GM19043 (cell line): ENCODE data around the gene PTPRN.
A peak's percentile ranks its signal among the peaks of the same experiment; 100 is the strongest.
"Not testable (repeated sequence)": the region's sequence is repeated elsewhere in the genome, so short reads cannot be mapped to it uniquely, and the experiment has no call there.

Experiments
- ATAC-seq: cut with Tn5 transposase; IDR thresholded peaks from one replicate; pipeline ENCODE4 v1.9.1; 2021; ENCODE audit warnings: low read depth; ENCODE audit not compliant: unreplicated experiment

The PTPRN gene

DNA sequence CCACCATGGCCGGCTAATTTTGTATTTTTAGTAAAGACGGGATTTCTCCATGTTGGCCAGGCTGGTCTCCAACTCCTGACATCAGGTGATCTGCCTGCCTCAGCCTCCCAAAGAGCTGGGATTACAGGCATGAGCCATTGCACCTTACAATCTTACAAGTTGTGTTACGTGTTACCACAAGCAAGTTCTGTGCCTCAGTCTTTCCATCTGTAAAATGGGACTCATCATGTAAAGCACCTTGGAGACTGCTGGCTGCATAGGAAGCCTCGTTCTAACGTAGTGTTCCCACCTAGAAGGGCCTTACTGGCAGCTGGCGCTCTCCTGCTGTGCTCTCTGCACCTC is 20.0 kb downstream of the PTPRN start:
- ATAC-seq = no peak

DNA sequence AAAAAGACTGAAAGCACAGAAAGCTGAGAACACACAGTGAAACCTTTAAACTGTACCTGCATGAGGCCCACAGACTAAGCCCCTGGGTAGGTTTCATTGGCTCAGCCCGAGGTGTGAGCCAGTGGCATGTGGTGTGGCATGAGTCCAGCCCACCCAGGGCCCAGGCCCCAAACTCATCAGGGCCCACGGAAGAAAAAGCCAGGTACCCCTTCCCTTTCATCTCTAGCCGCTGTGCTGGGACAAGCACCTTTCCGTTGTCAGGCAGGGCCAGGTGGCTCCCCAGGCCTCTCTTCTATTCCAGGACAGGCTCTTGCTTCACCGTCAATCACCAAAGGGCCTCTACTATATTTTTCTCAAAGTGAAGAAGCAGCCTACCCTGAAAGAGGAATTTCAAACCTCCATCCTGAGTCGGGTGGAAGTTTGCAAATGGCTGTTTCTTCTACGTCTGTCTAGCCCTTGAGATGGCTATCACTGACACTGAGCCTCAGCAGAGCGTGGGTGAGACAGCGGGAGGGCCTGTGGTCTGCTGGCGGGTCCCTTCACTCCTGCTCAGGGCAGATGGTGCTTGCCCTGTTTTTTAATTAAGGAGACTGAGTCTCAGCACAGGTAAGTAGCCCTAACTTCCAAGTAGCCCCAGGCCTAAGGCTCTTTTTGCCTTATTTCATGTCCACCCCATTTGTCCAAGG is 21.5 kb downstream of the PTPRN start:
- ATAC-seq = no peak

DNA sequence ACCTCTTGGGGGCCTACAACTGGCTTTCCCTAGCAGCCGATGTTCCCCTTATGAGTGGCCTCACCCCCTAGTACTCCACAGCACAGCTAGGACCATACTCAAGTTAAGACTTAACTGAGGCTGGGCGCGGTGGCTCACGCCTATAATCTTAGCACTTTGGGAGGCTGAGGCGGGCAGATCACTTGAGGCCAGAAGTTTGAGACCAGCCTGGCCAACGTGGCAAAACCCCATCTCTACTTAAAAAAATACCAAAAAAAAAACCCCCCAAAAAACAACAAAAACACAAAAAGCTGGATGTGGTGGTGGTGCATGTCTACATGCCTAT is 22.1 kb downstream of the PTPRN start:
- not testable (repeated sequence) for ATAC-seq

DNA sequence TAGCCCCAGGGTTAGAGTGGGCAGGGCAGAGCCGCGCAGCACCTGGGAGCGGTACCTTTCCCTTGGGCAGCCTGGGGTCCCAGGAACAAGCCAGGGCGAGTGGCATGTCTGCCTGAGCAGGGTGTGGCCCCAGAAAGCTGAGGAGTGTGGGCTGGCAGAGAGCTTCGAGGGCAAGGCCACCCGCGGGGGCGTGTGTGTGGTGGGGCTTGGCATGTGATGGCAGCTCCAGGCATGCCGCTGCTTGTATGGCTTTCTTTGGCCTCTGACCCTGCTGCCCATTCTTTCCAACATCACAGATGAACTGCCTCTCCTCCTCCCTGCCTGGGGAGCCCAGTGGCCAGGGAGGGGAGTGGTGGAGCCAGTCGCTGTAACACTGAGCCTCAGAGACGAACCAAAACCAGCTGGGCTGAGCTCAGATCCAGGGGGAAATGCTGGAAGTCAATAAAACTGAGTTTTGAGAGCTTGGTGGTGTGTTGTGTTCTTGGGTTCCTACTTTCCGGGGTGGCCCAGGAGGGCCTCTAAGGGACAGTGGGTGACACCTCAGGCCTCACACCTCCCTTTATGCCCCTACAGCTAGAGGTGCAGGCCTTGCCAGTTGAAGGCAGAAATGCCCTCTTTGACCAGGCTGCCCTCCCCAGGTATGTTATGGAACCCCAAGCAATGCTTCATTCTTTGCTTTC is 22.6 kb downstream of the PTPRN start:
- ATAC-seq = no peak

DNA sequence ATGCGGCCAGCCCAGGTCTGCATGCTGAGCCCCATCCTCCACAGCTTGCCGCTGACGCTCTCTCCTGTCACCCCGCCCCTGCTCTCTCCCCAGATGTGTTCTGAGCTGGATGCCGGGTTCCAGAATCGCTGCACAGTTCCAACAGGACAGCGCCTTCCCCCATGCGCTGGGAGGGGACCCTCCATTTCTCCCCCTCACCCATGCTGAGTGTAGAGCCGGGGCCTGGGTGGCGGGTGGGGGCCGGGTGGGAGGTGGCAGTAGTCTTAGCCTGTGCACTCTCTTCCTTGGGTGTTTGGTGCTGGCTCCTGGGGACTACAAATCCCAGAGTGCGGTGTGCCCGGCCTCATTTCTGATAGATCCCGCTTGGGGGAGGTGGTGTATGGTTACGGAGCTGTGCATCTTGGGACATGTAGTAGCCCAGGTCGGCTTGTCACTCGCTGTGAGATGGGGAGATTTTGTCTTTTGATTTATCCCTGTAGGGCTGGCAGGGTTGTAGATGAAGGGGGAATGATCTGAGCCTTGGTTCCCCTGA is 23.2 kb downstream of the PTPRN start:
- no peak for ATAC-seq

DNA sequence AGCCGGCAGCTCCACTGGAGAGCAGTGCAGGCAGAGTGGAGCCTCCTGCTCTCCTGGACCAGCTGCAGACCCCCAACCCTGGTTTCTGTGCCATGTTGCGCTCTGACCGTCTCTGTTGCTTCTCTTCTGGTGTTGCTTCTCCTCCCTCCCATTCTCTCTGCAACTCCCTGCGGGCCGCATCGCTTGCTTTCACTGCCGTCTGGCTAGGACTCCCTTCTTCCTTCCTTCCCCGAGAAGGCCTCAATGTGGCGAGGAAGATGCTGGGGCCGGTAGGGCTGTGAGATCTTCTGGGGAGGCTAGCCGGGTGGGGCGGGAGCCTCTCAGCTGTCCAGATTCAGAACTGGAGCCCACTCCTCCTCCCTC is 23.8 kb downstream of the PTPRN start:
- no peak for ATAC-seq

DNA sequence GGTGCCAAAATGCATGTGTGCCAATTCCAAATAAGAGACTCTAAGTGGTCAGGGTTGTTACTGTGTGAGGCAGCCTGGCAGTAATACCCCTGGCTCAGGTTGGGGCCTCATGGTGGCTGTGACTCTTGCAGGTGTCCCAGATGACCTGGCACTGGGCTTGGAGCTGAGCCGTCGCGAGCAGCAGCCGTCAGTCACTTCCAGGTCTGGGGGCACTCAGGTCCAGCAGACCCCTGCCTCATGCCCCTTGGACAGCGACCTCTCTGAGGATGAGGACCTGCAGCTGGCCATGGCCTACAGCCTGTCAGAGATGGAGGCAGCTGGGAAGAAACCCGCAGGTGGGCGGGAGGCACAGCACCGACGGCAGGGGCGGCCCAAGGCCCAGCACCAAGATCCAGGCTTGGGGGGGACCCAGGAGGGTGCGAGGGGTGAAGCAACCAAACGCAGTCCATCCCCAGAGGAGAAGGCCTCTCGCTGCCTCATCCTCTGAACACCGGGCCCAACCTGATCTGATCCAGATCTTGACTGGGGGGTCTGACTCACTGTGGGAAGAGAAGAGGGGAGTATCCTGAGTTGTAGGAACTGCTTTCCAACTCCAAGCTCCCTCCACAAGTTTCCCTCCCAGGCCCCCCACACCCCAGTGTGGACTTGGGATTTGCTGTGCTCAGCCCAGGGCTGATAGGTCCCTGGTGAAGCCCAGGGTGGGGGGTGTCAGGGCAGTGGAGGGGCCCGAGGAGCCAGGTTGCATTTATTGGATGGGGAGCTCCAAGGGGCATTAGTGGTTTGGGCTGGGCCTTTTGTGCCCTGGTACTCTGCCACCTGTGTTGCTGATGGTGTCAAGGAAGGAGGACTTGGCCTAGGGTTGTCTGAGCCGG is 24.5 kb downstream of the PTPRN start:
- ATAC-seq = no peak

DNA sequence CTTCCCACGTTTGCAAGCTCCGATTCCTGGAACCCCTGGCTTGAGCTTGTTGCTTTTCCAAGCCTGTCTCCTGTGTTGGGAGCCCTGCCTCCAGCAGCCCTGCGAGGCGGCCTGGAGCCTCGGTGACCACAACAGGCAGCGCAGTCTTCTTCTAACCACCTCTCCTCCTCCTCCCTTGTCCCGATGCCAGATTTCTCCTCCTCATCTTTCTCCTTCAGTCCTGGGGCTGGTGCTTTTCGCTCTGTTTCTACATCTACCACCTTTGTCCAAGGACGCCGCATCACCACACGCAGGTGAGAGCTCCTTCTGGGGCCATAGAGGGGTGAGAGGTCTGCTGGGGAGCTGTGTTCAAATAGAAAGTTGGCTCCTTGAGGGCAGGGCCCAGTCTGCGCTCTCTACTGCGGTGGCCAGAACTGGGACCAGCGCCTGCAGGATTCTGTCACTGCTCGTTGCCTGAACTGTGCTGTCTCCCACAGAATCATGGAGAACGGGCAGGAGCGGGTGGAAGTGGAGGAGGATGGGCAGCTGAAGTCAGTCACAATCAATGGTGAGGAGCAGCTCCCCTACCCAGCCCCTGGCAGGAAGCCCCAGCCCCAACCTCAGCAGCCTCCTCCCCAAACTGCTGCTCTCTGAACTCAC is 26.1 kb downstream of the PTPRN start:
- no peak for ATAC-seq

DNA sequence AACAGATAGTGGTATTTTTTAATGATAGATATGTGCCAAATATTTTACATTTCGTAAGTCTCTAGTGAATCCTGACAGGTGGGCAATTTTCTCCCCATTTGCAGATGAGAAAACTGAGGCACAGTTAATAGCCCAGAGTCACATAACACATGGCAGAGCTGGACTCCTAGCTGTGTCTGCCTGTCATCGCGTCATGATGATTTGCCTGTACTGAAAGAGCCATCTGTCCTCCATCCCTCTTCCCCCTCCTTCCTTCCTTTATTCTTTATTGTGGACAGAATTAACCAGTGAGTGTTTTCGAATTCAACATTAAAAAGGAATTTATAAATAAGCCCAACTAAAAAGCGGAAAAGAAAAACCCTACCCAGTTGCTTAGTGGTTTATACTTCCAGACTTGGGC is 26.8 kb downstream of the PTPRN start:
- ATAC-seq = no peak

DNA sequence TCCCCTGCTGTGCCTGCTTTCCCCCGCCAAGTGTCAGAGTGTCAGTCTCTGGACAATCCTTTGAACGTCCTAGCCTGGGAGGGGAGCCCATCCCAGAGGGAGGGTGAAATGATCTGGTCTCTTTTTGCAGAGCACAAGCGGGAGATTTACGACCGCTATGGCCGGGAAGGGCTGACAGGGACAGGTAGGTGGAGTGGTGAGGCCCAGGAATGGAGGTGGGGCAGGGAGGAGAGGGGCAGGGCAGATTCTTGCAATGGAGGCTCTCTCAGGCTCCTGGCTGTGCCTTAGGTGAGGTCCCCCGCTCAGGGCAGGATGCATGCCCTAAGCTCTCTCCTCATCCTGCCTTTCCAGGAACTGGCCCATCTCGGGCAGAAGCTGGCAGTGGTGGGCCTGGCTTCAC is 27.6 kb downstream of the PTPRN start:
- ATAC-seq = no peak

DNA sequence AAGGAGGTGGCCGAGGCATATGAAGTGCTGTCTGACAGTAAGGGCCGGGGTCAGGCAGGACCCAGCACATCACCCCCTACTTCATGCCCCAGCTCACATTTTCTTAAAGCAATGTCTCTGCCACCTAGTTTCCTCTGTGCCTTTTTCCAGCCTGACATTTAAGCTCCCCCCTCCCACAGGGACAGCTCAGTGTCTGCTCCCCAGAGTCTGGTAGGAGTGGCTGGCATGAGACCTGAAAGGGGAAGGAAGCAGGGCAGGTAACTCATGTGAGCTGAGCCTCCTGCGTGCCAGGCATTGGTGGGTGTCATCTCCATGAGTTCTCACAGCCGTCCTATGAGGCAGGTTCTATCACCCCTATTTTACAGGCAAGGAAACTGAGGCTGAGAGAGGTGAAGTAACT is 28.6 kb downstream of the PTPRN start:
- ATAC-seq = no peak

DNA sequence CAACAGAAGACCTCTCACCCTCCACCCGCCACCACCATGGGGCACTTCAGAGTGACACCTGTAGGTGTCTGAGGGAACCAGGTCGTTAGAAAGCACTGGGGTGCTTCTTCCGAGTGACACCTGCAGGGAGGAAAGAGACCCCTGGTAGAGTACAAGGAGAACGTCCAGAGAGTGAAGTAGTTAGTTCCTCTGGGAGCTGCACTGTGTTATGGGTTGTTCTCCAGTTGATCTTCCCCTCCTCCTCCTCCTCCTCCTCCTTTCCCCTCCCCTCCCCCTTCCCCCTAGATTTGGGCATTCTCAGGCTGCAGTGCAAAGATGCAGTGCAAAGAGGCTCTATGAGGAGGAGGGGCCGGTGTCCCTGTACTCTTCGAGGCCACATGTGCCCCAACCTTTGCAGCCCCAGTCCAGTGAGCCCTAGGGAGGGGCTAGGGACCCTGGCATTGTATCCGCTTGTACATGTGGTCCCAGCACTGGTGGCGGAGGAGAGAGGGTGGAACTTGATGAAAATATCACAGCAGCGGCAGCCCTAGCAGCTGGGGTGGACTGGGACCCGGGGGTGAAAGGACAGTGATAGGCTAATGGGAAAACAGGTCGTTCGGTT is 29.2 kb downstream of the PTPRN start:
- no peak for ATAC-seq

DNA sequence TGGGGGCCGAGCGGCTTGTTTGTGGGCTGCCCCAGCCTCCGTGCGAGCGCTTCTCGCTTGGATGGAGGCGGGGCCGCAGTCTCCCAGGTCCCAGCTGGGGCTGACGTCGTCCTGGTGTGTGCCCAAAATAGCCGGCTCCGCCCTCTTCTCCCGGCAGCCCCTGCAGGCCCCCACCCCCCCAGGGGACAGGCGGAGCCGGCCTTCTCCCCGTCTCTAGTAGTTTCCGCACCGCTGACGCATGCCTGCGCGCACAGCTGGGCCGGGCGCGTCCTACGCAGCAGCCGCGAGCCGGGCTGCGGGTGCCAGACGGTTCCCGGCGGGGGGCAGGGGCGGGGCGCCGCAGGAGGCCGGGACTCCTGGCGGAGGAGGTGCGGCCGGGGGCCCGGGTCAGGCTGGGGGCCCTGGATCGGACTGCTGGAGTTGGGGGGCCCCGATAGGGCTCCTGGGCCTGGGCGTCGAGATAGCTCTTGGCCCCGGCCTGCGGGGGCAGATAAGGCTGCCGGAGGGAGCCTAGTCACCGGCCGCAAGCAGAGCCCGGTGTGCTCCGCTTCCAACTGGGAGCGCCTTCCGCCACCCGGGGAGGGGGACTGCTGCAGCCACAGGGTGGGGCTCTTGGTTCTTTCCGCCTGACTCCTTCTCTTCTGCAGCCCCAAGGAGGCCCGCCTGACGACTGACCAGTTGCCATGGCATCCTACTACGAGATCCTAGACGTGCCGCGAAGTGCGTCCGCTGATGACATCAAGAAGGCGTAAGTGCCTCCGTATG is 29.9 kb downstream of the PTPRN start, which contains the start of gene DNAJB2:
Gene DNAJB2, plus strand, starts transcription at position 216 of the 765 bp plus-strand sequence. Its CDS starts 468 bp downstream, at position 684.
- peak; percentile 85 for ATAC-seq

DNA sequence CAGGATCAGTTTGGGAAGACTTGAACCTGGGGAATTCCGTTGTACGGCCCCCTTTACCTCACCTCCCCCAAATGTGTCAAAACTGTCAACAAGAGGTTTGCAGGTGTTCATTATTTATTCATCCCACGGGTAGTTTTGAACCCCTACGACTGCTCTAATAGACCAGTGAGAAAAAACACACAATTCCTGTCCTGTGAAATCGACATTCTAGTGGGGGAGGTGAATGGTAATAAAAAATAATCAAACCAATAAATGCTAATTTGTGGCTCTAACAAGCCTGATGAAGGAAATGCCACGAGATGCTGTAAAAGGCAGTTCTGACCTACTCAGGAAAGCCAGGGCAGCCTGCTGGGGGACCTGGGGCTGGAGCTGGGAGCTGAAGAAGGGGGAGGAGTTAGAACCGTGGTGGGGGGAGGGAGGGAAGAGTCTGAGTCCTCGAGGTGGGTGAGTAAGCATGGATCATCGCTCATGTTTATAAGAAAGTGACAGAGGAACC is 30.5 kb downstream of the PTPRN start:
- ATAC-seq = no peak

DNA sequence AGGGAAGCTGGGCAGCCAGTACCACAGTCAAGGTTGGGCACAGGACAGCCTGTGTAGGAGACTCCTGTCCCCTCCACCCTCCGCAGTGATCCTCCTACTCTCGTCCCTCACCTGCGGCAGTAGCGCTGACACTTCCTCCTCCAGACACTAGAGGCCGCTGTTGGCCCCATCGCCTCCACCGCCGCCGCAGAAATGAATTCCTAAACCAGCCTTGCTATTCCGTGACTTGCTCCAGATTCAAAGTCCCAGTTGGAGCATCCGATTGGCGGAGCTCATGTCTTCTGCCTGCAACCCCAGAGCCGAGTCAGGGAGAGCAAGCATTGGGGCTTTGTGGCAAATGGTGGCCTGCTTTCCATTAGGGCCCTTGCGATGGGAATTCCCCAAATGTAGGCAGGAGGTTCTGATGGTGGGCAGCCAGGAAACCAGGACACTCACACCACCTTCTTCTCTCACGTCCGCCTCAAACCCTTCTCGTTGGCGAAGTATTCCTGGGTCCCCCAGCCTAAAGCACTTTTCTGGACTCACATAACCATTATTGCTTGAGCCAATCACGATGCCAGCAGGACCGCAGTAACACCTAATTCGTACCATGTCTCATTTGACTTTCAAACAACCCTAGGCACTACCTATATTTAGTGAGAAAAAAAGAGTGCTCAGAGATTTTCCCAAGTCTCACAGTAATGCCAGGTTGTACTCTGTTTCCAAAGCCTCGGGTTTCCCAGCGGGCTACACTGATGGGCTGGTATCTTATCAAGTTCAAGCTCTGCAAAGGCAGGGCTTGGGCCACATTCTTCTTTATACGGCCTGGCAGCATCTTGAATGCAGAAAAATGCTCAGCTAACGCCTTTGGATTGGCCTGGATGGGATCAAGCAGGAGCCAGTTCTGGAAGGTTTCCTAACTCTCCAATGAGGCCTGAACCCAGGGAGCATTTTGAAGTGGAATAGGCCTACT is 31.2 kb downstream of the PTPRN start:
- peak; percentile 31 for ATAC-seq

DNA sequence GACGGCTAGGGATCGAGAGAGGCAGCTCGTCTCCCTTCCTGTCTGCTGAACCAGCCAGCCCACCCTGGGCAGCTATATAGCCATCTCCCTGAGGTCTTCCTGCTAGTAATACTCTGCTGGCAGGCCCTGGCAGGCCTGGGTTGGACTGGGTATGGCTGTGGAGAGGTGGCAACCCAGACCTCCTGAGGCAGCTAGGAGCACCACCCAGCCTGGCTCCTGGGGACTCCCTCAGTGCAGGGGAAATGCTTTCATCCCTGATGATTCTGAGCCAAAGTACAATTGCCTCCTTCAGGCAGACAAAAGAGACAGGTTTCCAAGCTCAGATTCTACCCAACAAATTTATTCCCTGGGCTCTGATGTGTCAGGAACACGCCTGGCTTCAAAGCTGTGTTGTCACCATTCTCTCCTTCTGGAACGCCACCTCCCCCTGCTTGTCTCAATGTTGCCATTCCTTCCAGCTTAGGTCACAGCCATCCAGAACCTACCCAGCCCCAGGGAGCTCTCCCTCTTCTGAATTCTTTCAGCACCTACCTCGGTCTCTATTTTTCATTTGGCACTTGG is 34.8 kb downstream of the PTPRN start:
- no peak for ATAC-seq

DNA sequence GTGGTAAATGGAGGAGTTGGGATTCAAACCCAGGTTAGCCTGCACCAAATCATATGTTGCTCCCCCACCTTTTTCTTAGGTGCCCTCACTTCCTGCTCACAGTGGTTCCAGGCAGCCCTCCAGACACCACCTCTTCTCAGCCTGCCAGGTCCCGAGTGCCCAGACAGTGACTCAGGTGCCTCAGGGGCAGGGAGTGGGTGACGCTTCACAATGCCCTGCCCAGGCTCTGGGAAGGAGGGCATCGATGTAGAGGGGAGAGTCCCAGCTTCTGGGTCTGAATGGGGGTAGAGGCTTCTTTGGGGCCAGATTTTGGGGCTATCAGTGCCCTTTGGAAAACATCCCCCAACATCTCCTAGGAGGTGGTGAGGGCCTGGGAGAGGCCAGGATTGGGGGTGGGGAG is 35.3 kb downstream of the PTPRN start:
- ATAC-seq = no peak

DNA sequence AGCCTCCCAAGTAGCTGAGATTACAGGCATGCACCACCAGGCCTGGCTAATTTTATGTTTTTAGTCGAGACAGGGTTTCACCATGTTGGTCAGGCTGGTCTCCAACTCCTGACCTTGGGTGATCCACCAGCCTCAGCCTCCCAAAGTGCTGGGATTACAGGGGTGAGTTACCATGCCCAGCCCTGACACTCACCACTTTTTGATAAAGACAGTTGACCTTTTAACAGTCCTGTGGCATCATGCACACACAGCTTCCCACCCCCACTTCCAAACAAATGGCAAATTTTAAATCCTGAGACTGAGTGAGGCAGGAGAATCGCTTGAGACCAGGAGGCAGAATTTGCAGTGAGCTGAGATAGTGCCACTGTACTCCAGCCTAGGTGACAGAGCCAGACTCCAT is 36.2 kb downstream of the PTPRN start:
- no peak for ATAC-seq
